Gastroesophageal sphincter (tissue), 4 donors: Measurements from ENCODE around the gene LEMD3. TPM values are rescaled to one million over a fixed set of nuclear protein-coding genes. Genes with fewer than 3 reads are reported as not detected.

Source experiments
- ATAC-seq: fragments of 150-250 bp; one replicate; pipeline ENCODE4 v1.9.1; 2016; ENCODE audit warnings: mild to moderate bottlenecking, moderate library complexity
- H3K27ac ChIP-seq, 4 donors: fragments of 200-600 bp; sonication (generic) in 3 of 4; 1 replicate in 3 of 4; 2 replicates in 1 of 4; pipeline ENCODE4 v1.5.1; 2016 to 2019
- H3K27me3 ChIP-seq: fragments of 200-600 bp; sonication (generic); one replicate; pipeline ENCODE4 v1.5.1; 2019
- H3K36me3 ChIP-seq, 2 donors: fragments of 200-600 bp; sonication (generic); one replicate each; pipeline ENCODE4 v1.5.1; 2019; ENCODE audit warnings: control low read depth in 1 of 2
- H3K4me1 ChIP-seq, 3 donors: fragments of 200-600 bp; sonication (generic); 1 replicate in 2 of 3; 2 replicates in 1 of 3; pipeline ENCODE4 v1.5.1; 2016 to 2019; ENCODE audit warnings: control low read depth in 2 of 3
- H3K4me3 ChIP-seq, 2 donors: fragments of 200-600 bp; sonication (generic); one replicate each; pipeline ENCODE4 v1.5.1; 2019; ENCODE audit warnings: mild to moderate bottlenecking in 1 of 2, moderate library complexity in 1 of 2
- H3K9me3 ChIP-seq, 3 donors: fragments of 200-600 bp; sonication (generic); one replicate each; pipeline ENCODE4 v1.5.1; 2017 to 2019; ENCODE audit warnings: control low read depth in 2 of 3
- EP300 ChIP-seq: sonication (generic); formaldehyde crosslinking; IDR thresholded peaks from one replicate; pipeline ENCODE4 v1.6.1; 2017; ENCODE audit warnings: antibody characterized with exemption, mild to moderate bottlenecking
- POLR2A ChIP-seq, 2 donors: fragments of 450-650 bp; IDR thresholded peaks; one replicate each; pipeline ENCODE4 v1.6.1; 2017; ENCODE audit warnings: antibody characterized with exemption in 2 of 2, mild to moderate bottlenecking in 2 of 2, moderate library complexity in 1 of 2
- POLR2AphosphoS5 ChIP-seq: sonication (generic); formaldehyde crosslinking; IDR thresholded peaks from one replicate; pipeline ENCODE4 v1.6.1; 2017; ENCODE audit warnings: antibody characterized with exemption
- WGBS, 2 donors: methylation state at CpG; one replicate each; pipeline ENCODE4 v1.1.5; 2018; ENCODE audit warnings: low coverage in 1 of 2; 5-methylcytosine and 5-hydroxymethylcytosine counted together
- total RNA-seq, 4 donors: library from RNA; depleted of rRNA; stranded (reverse); fragments of >200 nt; gene quantifications; one replicate each; pipeline ENCODE4 v1.1.0, GENCODE V29; 2016
- TF ChIP-seq, protein P1 (sequence below), 4 experiments: fragments of 200-600 bp in 2 of 4; fragments of 450-650 bp in 2 of 4; sonication (generic) in 1 of 4; IDR thresholded peaks; one replicate each; pipeline ENCODE4 v1.5.1; 2017 to 2019; ENCODE audit warnings: antibody characterized with exemption in 4 of 4, mild to moderate bottlenecking in 2 of 4, moderate library complexity in 2 of 4

The LEMD3 gene
- total RNA-seq, 4 donors from 2014 or later, result 21.2 to 50.9 (median 23.4) TPM

DNA sequence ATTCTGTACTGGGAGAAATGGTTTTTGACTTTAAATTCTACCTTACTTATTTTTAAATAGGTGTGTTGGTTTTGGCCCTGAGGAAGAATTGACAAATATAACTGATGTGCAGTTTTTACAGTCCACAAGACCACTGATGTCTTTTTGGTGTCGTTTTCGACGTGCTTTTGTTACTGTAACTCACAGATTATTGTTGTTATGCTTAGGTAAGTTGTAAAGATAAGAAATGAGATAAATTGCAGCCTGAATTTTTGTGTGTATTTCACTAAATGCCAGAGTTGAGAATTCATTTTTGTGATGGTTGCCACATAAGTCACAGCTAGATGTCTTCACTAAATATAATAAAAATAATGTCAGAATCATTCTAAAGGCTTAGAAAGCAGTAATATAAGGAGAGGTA lies 69.2 kb downstream of the LEMD3 start:
- Histone ChIP-seq H3K4me1 (no peaks in the 10 kb centered on the region), H3K27me3 (no peaks in the 10 kb centered on the region), H3K4me3 (no peak overlapping the region), H3K36me3 (peaks cover 0 to 37% of the 10 kb centered on the region in 2 donors), H3K9me3 (no peaks in the 10 kb centered on the region), H3K27ac (no peak overlapping the region)
- 92 to 93% methylated on average over 3 of the region's 3 CpGs for WGBS, 2 donors
- ATAC-seq, result no peak
- TF ChIP-seq POLR2AphosphoS5, result no peak
- TF ChIP-seq, protein P1, sequence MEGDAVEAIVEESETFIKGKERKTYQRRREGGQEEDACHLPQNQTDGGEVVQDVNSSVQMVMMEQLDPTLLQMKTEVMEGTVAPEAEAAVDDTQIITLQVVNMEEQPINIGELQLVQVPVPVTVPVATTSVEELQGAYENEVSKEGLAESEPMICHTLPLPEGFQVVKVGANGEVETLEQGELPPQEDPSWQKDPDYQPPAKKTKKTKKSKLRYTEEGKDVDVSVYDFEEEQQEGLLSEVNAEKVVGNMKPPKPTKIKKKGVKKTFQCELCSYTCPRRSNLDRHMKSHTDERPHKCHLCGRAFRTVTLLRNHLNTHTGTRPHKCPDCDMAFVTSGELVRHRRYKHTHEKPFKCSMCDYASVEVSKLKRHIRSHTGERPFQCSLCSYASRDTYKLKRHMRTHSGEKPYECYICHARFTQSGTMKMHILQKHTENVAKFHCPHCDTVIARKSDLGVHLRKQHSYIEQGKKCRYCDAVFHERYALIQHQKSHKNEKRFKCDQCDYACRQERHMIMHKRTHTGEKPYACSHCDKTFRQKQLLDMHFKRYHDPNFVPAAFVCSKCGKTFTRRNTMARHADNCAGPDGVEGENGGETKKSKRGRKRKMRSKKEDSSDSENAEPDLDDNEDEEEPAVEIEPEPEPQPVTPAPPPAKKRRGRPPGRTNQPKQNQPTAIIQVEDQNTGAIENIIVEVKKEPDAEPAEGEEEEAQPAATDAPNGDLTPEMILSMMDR (IDR thresholded peaks at IDR 0.05), result no peak
- no peak for TF ChIP-seq POLR2A (IDR thresholded peaks at IDR 0.05)
- TF ChIP-seq EP300, result no peak

DNA sequence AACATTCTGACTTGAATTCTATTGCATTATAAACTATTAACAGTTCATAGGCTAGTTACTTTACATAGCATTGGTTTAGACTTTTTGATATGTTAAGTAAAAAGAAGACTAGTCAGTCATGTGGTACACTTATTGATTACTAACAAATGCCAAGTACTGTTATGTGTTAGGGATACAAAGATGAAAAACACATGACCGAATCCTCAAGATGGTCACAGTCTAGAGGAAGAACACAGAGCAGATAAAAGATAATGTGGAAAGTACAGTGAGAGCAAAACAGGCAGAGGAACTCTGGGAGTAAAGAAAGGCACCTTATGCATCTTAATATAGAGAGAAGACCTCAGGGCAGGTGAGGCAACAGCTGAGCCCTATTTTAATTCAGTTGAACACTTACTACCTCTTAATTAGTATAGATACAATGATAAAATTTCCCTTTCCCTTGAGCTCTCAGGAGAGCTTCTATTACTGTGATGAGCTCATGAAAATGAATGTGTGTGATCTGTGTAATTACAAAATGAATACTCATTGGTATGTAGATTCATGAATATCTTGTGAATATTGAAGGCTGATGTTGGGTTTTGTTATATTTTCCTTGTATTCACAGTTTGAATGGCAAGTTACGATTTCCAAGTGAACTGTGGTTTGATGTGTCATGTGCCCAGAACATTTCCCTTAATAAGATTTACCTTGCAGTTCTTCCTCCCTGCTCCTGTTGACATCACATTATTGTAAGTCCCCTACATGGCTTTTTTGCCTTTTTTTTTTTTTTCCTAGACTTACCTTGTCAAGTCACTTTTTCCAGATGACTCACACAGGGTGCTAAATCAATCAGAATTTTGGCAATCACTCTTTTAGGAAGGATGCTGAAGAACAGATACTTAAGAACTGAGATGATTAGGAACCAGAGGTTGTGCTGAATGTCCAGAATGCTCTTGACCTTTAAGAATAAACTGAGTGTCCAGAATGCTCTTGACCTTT lies 79.6 kb downstream of the LEMD3 start:
- H3K27me3 ChIP-seq, result no peaks in the 10 kb centered on the region
- no peak for ATAC-seq
- H3K9me3 ChIP-seq, result no peaks in the 10 kb centered on the region
- H3K27ac ChIP-seq, result no peak overlapping the region
- WGBS, 2 donors, result 80 to 88% methylated on average over 1 to 2 of the region's 2 CpGs
- peaks cover 0 to 44% of the 10 kb centered on the region in 2 donors for H3K36me3 ChIP-seq
- H3K4me3 ChIP-seq, result no peak overlapping the region
- no peaks in the 10 kb centered on the region for H3K4me1 ChIP-seq
- TF ChIP-seq, protein P1 (IDR thresholded peaks at IDR 0.05), result no peak
- TF ChIP-seq POLR2AphosphoS5 (no peak), POLR2A (IDR thresholded peaks at IDR 0.05) (no peak), EP300 (no peak)

DNA sequence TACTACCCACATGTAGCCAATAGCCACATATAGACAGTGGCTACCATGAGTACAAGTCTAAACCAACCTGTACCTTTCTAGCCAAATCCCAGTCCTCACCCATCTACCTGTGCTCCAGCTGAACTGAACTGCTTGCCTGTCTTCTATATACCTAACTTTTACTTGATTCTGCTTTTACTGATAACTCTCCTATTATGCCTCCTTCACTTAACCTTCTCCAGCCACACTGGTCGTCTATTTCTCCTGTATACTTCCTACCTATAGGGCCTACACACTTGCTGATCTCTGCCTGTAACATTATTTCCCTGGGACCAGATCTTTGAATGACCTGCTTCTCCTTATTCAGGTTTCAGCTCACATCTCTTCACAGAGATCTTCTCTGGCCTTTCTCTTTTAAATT lies 83.1 kb downstream of the LEMD3 start:
- no peaks in the 10 kb centered on the region for H3K4me1 ChIP-seq
- WGBS, 2 donors, result 33 to 79% methylated on average over 1 of the region's 1 CpG
- no peak for ATAC-seq
- TF ChIP-seq, protein P1 (IDR thresholded peaks at IDR 0.05), result no peak
- TF ChIP-seq POLR2AphosphoS5 (no peak), POLR2A (IDR thresholded peaks at IDR 0.05) (no peak), EP300 (no peak)
- no peaks in the 10 kb centered on the region for H3K27me3 ChIP-seq
- no peak overlapping the region for H3K4me3 ChIP-seq
- H3K27ac ChIP-seq, result no peak overlapping the region
- H3K36me3 ChIP-seq, result peaks cover 0 to 11% of the 10 kb centered on the region in 2 donors
- no peaks in the 10 kb centered on the region for H3K9me3 ChIP-seq

DNA sequence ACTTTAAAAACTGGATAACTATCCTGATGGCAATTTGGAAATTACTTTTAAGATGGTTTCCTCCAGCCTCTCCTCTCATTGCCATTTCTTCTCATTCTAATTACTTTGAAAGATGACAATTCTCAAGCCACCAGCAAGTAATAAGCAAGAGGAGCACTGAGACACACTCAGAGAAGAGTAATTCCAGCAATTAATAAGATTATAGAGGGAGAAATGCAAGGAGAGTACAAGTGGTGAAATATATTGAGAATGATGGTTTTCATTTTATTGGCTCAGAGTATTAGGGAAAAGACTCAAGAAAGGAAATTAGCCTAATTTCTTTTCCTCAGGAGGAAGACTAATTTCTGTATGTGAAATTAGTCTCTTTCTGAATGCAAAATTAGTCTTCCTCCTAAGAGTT lies 88.6 kb downstream of the LEMD3 start:
- no peak for ATAC-seq

DNA sequence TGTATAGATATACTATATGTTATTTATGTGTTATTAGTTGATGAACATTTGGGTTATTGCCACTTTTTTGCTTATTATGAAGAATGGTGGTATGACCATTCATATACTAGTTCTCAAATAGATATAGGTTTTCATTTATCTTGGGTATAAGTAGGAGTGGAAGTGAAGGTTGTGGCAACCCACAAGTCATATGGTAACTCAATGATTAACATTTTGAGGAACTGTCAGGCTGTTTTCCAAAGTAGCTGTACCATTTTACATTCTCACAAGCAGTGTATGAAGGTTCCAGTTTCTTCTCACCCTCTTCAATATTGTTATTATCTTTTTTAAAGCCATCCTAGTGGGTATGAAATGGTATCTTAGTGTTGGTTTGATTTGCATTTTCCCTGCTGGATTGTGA lies 90.1 kb downstream of the LEMD3 start:
- no peaks in the 10 kb centered on the region for H3K4me1 ChIP-seq
- no peaks in the 10 kb centered on the region for H3K9me3 ChIP-seq
- no peak overlapping the region for H3K4me3 ChIP-seq
- no peaks in the 10 kb centered on the region for H3K36me3 ChIP-seq
- no peak for TF ChIP-seq POLR2A (IDR thresholded peaks at IDR 0.05)
- TF ChIP-seq, protein P1 (IDR thresholded peaks at IDR 0.05), result no peak
- TF ChIP-seq EP300, result no peak
- no peak for TF ChIP-seq POLR2AphosphoS5
- no peak overlapping the region for H3K27ac ChIP-seq
- ATAC-seq, result no peak
- no peaks in the 10 kb centered on the region for H3K27me3 ChIP-seq

More for the DNA sequence above, 88.6 kb downstream of the LEMD3 start:
- H3K9me3 ChIP-seq, result no peaks in the 10 kb centered on the region
- H3K4me1 ChIP-seq, result no peaks in the 10 kb centered on the region
- H3K36me3 ChIP-seq, result no peaks in the 10 kb centered on the region
- H3K27ac ChIP-seq, result no peak overlapping the region
- TF ChIP-seq EP300, result no peak
- no peaks in the 10 kb centered on the region for H3K27me3 ChIP-seq
- H3K4me3 ChIP-seq, result no peak overlapping the region
